IMR-90 (cell line): ENCODE data around the gene FNBP1.
A peak's percentile ranks its signal among the peaks of the same experiment; 100 is the strongest.

ENCODE experiments used
- BHLHE40 ChIP-seq: fragments of 150-350 bp; IDR thresholded peaks from 2 replicates; pipeline ENCODE4 v1.6.1; 2016; ENCODE audit warnings: mild to moderate bottlenecking, low read depth, low read length
- CEBPB ChIP-seq: IDR thresholded peaks from 2 replicates; pipeline ENCODE4 v1.6.1; 2012; ENCODE audit warnings: low read depth, low read length, improper control_type of control experiment
- CHD1 ChIP-seq: IDR thresholded peaks from 2 replicates; pipeline ENCODE4 v1.6.1; 2012; ENCODE audit warnings: low read depth, low read length, improper control_type of control experiment
- FOS ChIP-seq: fragments of 150-350 bp; IDR thresholded peaks from 2 replicates; pipeline ENCODE4 v1.6.1; 2016; ENCODE audit warnings: low read depth, low read length
- MXI1 ChIP-seq: IDR thresholded peaks from 2 replicates; pipeline ENCODE4 v1.6.1; 2012; ENCODE audit warnings: low read depth, mild to moderate bottlenecking, low read length, moderate library complexity, borderline replicate concordance
- POLR2A ChIP-seq: IDR thresholded peaks from 2 replicates; pipeline ENCODE4 v1.6.1; 2012; ENCODE audit warnings: mild to moderate bottlenecking, low read depth, low read length
- RFX5 ChIP-seq: IDR thresholded peaks from 2 replicates; pipeline ENCODE4 v1.8.0; 2012; ENCODE audit warnings: low read depth, mild to moderate bottlenecking, low read length, moderate library complexity
- SMC3 ChIP-seq: fragments of 150-350 bp; IDR thresholded peaks from 2 replicates; pipeline ENCODE4 v1.6.1; 2016; ENCODE audit warnings: low read depth, mild to moderate bottlenecking, antibody characterized with exemption, low read length, moderate library complexity
- TF ChIP-seq, protein P1 (sequence below): conservative IDR thresholded peaks from 2 replicates; pipeline ENCODE4 v1.5.1; 2012; ENCODE audit warnings: mild to moderate bottlenecking, low read depth, low read length, improper control_type of control experiment

DNA sequence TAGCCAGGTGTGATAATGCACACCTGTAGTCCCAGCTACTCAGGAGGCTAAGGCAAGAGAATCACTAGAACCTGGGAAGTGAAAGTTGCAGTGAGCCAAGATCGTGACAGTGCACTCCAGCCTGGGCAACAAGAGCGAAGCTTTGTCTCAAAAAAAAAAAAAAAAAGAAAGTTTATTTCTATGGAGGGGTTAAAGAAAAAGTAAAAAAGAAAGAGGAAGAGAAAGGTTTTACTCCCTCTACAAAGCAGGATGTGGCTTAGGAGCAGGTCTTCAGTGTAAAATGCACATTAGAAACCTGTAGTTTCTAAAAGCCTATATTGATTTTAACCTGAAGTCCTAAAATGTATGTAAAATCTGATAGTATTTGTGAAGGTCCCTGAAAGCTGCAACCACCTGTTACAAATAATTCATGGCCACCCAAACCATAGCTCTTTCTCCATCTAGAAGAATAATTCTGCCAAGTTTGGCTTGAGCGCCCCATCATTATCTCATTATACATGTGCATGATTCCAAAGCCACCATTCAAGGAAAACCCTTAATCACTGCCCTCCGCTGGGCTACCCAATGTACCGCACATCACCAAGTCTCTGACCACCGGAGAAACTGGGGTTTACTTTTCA, 3.4 kb downstream of the FNBP1 start:
- TF ChIP-seq, protein P1, sequence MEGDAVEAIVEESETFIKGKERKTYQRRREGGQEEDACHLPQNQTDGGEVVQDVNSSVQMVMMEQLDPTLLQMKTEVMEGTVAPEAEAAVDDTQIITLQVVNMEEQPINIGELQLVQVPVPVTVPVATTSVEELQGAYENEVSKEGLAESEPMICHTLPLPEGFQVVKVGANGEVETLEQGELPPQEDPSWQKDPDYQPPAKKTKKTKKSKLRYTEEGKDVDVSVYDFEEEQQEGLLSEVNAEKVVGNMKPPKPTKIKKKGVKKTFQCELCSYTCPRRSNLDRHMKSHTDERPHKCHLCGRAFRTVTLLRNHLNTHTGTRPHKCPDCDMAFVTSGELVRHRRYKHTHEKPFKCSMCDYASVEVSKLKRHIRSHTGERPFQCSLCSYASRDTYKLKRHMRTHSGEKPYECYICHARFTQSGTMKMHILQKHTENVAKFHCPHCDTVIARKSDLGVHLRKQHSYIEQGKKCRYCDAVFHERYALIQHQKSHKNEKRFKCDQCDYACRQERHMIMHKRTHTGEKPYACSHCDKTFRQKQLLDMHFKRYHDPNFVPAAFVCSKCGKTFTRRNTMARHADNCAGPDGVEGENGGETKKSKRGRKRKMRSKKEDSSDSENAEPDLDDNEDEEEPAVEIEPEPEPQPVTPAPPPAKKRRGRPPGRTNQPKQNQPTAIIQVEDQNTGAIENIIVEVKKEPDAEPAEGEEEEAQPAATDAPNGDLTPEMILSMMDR = 0 out of 2 replicates have a peak, but pooled peaks have one; percentile 6
- TF ChIP-seq POLR2A = no peak
- TF ChIP-seq FOS = no peak
- TF ChIP-seq CHD1 = no peak
- TF ChIP-seq CEBPB = no peak
- TF ChIP-seq MXI1 = no peak
- TF ChIP-seq RFX5 = no peak
- TF ChIP-seq BHLHE40 = no peak
- TF ChIP-seq SMC3 = no peak
